Ishikawa (cell line): ENCODE measurements around the gene SARDH.

Experiments used
- CEBPB ChIP-seq: IDR thresholded peaks from 2 replicates; pipeline ENCODE4 v1.6.1; 2012
- CREB1 ChIP-seq: IDR thresholded peaks from 2 replicates; pipeline ENCODE4 v1.6.1; 2012; ENCODE audit warnings: low read depth
- EGR1 ChIP-seq: IDR thresholded peaks from 2 replicates; pipeline ENCODE4 v1.6.1; 2012
- EP300 ChIP-seq: IDR thresholded peaks from 2 replicates; pipeline ENCODE4 v1.6.1; 2012; ENCODE audit warnings: borderline replicate concordance
- FOXM1 ChIP-seq: IDR thresholded peaks from 2 replicates; pipeline ENCODE4 v1.6.1; 2012; ENCODE audit warnings: low read depth, borderline replicate concordance
- NFIC ChIP-seq: IDR thresholded peaks from 2 replicates; pipeline ENCODE4 v1.6.1; 2012
- RAD21 ChIP-seq: IDR thresholded peaks from 2 replicates; pipeline ENCODE4 v1.6.1; 2012; ENCODE audit warnings: low read depth
- TAF1 ChIP-seq: IDR thresholded peaks from 2 replicates; pipeline ENCODE4 v1.6.1; 2012; ENCODE audit warnings: low read depth, mild to moderate bottlenecking
- TCF12 ChIP-seq: IDR thresholded peaks from 2 replicates; pipeline ENCODE4 v1.6.1; 2012; ENCODE audit warnings: low read depth
- TEAD4 ChIP-seq: IDR thresholded peaks from 2 replicates; pipeline ENCODE4 v1.6.1; 2012
- YY1 ChIP-seq: IDR thresholded peaks from 2 replicates; pipeline ENCODE4 v1.6.1; 2012; ENCODE audit warnings: low read depth
- ZBTB7A ChIP-seq: IDR thresholded peaks from 2 replicates; pipeline ENCODE4 v1.6.1; 2012; ENCODE audit warnings: low read depth
- TF ChIP-seq, protein P1 (sequence below): IDR thresholded peaks from 2 replicates; pipeline ENCODE4 v1.6.1; 2012
- TF ChIP-seq, protein P2 (sequence below): IDR thresholded peaks from 2 replicates; pipeline ENCODE4 v1.6.1; 2012
- TF ChIP-seq, protein P3 (sequence below): IDR thresholded peaks from 2 replicates; pipeline ENCODE4 v1.6.1; 2012; ENCODE audit warnings: low read depth, mild to moderate bottlenecking

Gene SARDH

DNA sequence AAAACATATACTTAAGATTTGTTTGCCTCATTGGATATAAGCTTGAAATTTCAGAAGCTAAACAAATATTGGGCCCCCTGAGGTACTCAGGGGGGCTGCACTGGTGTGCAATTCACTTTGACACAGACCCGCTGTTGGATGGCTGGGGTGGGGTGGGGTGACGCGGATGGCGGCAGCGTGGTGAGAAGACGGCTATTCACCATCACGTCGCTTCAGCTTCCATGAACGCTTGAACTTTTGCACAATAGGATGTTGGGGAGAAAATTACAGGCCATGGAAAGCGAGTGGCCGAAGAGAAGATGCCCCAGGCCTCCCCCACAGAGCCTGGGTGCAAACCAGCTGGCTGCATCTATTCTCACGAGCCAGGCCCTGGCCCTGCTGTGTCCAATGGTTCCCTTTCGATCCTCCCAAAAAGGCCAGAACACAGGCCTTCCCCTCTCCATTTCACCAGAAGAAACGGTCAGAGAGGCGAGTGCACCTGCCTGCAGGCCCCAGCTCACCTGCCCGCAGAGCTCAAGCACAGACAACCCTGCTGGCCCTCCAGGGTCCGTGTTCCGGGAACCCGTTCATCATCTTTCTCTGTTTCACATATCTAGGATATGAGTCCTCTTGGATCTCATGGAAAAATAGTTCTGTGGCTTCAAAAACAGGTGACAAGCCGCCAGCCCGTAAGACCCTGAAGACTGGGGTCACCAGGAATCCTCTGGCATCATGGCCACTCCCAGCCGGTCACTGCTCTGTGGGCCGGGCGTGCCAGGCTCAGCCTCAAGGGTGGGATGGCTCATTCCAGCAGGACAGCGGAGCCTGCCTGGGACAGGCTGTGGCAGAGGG, 46.8 kb upstream of the SARDH start:
- TF ChIP-seq, protein P1, sequence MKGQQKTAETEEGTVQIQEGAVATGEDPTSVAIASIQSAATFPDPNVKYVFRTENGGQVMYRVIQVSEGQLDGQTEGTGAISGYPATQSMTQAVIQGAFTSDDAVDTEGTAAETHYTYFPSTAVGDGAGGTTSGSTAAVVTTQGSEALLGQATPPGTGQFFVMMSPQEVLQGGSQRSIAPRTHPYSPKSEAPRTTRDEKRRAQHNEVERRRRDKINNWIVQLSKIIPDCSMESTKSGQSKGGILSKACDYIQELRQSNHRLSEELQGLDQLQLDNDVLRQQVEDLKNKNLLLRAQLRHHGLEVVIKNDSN: no peak
- TF ChIP-seq TEAD4 (no peak), FOXM1 (no peak), NFIC (no peak), CREB1 (no peak), TAF1 (no peak), YY1 (no peak), EGR1 (no peak), EP300 (no peak), CEBPB (no peak), ZBTB7A (no peak), TCF12 (no peak), RAD21 (no peak)
- TF ChIP-seq, protein P2, sequence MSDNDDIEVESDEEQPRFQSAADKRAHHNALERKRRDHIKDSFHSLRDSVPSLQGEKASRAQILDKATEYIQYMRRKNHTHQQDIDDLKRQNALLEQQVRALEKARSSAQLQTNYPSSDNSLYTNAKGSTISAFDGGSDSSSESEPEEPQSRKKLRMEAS: no peak
- TF ChIP-seq, protein P3, sequence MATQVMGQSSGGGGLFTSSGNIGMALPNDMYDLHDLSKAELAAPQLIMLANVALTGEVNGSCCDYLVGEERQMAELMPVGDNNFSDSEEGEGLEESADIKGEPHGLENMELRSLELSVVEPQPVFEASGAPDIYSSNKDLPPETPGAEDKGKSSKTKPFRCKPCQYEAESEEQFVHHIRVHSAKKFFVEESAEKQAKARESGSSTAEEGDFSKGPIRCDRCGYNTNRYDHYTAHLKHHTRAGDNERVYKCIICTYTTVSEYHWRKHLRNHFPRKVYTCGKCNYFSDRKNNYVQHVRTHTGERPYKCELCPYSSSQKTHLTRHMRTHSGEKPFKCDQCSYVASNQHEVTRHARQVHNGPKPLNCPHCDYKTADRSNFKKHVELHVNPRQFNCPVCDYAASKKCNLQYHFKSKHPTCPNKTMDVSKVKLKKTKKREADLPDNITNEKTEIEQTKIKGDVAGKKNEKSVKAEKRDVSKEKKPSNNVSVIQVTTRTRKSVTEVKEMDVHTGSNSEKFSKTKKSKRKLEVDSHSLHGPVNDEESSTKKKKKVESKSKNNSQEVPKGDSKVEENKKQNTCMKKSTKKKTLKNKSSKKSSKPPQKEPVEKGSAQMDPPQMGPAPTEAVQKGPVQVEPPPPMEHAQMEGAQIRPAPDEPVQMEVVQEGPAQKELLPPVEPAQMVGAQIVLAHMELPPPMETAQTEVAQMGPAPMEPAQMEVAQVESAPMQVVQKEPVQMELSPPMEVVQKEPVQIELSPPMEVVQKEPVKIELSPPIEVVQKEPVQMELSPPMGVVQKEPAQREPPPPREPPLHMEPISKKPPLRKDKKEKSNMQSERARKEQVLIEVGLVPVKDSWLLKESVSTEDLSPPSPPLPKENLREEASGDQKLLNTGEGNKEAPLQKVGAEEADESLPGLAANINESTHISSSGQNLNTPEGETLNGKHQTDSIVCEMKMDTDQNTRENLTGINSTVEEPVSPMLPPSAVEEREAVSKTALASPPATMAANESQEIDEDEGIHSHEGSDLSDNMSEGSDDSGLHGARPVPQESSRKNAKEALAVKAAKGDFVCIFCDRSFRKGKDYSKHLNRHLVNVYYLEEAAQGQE: no peak

DNA sequence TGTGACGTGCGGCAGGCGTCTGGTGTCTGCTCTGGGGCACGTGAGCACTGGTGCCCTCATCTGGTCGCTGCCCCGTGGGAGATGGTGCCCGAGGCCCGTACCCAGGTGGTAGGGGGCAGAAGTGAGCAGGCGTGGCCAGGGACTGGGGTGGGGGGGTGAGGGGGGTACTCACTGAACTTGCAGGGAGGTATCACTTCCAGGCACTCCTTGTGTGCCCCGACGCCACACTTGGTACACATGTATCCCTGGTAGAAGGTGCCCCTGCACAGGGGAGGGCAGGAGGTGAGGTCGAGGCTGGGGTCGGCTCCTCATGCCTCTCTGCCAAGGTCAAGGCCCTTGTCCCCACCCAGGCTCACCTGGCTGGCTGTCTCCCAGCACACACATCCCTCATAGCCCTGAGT, 45.2 kb upstream of the SARDH start:
- TF ChIP-seq RAD21 (no peak), CEBPB (no peak), TEAD4 (no peak), TAF1 (no peak), FOXM1 (no peak), NFIC (no peak), EP300 (no peak), YY1 (no peak), EGR1 (no peak), TCF12 (no peak)
- TF ChIP-seq, protein P3: no peak
- TF ChIP-seq, protein P2: no peak

DNA sequence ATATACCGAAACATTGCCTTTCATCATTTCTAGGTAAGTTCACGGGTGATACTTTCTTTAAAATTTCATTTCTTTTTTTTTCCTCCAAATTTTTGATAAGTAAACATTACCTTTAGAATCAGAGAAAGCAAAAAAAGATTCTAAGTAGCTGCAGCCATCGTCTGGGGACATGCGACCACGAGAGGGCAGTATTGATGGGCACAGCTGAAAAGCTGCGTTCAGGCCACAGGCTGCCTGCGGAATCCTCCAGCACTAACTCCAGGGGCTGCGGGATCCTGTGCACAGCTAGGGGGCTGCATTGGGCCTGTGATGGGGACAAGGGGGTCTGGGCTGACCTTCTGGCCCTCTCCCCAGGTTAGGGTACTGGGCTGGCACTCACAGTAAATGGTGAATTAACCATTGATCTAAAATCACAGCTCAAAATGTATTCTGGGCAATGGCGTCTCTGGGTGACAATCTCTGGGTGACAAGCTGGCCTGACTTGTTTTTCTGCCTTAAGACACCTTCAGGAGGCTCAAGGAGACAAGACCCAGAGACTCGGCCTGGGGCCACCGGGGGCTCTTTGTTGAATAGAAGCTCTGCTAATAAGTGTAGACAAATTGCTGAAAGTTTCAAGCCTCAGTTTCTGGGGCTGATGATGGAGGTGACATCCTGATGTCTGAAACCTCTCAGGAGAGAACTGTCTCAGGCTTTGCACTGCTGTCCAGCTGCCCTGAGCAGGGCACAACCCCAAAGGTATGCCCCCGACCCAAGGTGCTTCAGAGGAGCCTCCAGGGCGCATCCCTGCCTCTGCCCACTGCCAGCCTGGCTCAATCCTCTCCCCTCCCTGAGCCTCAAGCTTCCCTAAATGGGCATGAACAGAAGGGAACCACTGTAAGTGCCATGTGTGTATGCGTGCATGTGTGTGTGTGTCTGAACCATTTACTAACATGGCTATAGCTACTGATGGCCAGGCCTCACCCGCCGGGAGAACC, 44.3 kb upstream of the SARDH start:
- no peak for TF ChIP-seq EGR1
- TF ChIP-seq, protein P3: no peak
- peak; percentile 76 for TF ChIP-seq RAD21
- no peak for TF ChIP-seq TAF1

DNA sequence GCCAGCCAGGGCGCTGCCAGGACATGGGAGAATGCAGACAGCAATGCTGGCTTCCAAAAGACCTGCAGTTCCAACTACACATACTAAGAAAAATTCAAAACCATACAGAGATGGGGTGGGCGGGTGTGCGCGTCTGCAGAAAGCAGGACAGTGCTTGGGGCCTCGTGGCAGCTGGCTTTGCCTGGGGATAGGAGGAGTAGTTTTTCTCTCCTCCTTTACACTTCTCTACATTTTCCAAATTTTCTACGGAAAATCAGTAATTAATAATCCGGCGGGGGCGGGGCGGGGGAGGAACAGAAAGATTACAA, 43.6 kb upstream of the SARDH start:
- TF ChIP-seq YY1: no peak
- TF ChIP-seq TEAD4: no peak
- no peak for TF ChIP-seq RAD21
- TF ChIP-seq TCF12: no peak
- TF ChIP-seq CEBPB: no peak
- TF ChIP-seq, protein P2: no peak
- TF ChIP-seq EP300: no peak
- TF ChIP-seq FOXM1: no peak
- TF ChIP-seq, protein P3: no peak
- TF ChIP-seq, protein P1: no peak
- TF ChIP-seq EGR1: no peak
- no peak for TF ChIP-seq ZBTB7A
